Retina (tissue), 1 donor: ENCODE results near the gene ZNF491.
A peak's percentile ranks its signal among the peaks of the same experiment; 100 is the strongest.
"Not testable (repeated sequence)": the region's sequence is repeated elsewhere in the genome, so short reads cannot be mapped to it uniquely, and the experiment has no call there.

ENCODE experiments used
- DNase-seq: peaks from one replicate; pipeline ENCODE4 v3.0.0-alpha.2; 2016

Gene ZNF491

DNA sequence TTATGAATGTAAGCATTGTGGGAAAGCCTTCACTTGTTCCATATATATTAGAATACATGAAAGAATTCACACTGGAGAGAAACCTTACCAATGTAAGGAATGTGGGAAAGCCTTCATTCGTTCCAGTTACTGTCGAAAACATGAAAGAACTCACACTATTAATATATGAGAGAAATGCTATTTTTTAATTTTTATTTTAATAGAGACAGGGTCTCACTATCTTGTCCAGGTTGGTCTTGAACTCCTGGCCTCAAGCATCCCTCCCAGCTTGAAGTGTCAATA lies 8.7 kb downstream of the ZNF491 start:
- no peak for DNase-seq

DNA sequence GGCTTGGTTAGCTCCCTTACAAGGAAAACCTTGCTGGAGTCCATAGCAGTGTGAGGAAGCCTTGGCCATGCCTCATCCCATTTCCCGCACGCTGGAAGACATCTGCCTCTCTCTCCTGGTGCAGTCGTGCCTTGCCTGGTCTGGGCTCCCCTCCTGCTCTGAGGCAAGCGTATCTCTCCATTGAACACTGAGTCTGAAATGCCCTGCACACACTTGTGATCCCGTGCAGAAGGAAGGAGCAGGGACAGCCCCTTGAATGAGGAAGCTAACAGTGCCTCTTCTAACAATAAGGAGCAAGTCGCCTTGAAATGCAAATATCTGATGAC lies 15.3 kb downstream of the ZNF491 start:
- no peak for DNase-seq

- DNase-seq, result peak; percentile 94
Measured at GRCh38 chr19:11814029-11814699, 15.8 kb downstream of the ZNF491 start, which contains the start of gene ZNF440. Gene ZNF440, plus strand, starts transcription at chr19:11814273. Its CDS starts 175 bp downstream, at chr19:11814448.

DNA sequence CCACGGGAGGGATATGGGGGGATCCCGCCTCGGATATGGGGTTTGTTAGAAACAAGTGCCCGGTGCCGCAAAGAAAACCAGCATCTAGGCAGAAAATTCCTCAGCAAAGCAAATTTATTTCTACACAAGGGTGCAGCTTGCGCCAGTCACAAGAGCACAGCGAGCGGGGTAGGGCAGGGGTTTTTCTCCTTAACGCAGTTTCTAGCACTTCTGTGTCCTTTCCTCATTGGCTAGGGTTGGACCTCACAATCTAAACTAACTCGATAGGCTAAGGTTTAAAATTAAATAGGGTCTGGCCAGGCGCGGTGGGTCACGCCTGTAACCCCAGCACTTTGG lies 16.3 kb downstream of the ZNF491 start:
- no peak for DNase-seq

DNA sequence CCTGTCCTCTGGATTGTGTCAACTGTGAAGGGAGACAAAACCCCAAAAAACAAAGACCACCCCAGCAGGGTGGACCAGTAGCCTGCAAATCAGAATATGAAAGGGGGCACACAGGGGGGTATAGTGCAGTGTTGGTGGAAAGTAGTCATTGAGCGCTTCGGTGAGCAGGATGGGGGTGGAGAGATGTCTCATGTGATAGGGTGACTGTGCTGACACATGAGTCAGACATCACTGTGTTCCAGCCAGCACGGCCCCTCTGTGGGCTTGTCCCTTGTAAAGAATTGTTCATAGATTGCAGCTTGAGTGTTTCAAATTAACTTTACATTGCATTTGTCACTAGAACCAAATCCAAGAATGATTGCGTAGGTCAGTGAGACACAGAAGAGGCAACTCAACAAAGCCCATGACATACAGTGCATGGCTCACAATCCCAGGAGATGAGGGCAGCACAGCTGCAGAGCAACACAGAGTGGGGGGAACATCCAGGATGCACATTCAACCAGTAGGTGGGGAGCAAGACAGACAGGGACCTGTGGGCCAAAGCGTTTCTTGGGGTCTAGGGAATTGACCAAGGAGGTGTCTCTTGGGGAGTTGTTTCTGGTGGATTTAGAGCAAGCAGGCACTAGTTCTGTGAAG lies 23.3 kb downstream of the ZNF491 start:
- no peak for DNase-seq

GRCh38 chr19:11828957-11829876 lies 30.9 kb downstream of the ZNF491 start:
- not testable (repeated sequence) for DNase-seq

GRCh38 chr19:11832253-11832912 lies 34.1 kb downstream of the ZNF491 start:
- no peak for DNase-seq

GRCh38 chr19:11833541-11833940 lies 35.2 kb downstream of the ZNF491 start:
- DNase-seq, result no peak

GRCh38 chr19:11835626-11836066 lies 37.3 kb downstream of the ZNF491 start:
- DNase-seq, result not testable (repeated sequence)

GRCh38 chr19:11843722-11844121 lies 45.4 kb downstream of the ZNF491 start:
- no peak for DNase-seq

DNA sequence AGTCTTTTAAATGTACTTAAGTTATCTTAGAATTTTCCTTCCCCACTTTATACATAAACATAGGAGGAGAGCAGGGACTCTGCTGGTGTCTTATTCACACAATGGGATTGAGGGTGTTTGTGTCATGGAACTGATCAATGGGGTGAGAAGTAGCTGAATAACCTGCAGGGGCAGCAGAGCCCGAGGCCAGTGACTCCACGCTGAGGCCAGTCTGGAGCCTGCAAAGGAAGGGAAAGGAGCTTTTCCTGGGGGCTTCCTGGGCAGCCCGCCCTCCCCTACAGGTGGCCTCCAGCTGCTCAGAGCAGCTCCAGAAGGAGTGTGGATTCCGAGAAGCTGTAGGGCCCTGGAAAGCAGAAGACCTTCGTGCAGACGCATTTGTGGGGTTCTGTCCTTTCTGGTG lies 49.3 kb downstream of the ZNF491 start:
- peak; percentile 42 for DNase-seq

- no peak for DNase-seq
Measured at GRCh38 chr19:11848200-11848593, 49.9 kb downstream of the ZNF491 start.

DNA sequence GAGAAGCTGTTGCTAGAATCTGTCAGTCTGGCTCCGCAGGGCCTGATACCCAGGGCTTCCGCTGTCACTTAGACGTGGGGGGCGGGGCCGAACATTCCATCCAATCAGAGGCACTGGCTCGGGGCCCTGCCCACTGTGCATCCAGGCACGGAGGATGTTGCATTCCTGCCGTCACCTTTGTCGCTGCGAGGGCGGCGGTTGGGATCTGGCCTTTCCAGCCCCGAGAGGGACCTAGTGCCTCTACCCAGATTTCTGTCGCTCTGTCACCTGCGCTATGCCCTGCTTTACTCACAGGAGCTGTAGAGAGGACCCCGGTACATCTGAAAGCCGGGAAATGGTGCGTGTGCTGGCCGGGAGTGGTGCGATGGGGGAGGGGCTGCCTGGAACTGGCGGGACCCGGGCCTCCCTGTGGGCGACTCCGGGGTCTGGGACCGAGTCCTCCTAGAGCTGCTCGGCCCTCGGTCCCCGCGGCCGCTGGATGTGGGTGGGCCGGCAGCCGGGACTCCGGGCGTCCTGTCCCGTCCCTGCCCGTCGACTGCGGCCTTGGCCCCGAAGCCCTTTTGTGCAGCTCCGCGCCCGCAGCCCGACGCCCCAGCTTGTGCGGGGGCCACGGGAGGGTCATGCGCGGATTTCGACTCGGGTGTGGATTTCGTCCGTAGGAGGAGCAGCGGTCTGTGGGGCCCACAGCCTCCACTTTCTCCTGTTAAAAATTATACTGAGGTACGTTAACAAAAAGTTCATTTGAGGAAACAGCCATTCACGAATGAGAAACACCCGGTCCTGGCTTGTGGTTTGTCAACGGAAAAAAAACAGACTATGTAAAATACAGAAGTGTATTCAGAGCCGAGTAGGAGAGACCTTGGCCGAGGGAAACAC lies 50.5 kb downstream of the ZNF491 start, which contains the start of gene ZNF439:
Gene ZNF439, plus strand, starts transcription at position 133 of the 876 bp plus-strand sequence. Its CDS starts 142 bp downstream, at position 275.
- peak; percentile 95 for DNase-seq

- not testable (repeated sequence) for DNase-seq
Measured at GRCh38 chr19:11850289-11850688, 52.0 kb downstream of the ZNF491 start.

GRCh38 chr19:11853358-11853757 lies 55.0 kb downstream of the ZNF491 start:
- no peak for DNase-seq

GRCh38 chr19:11856596-11857250 lies 58.4 kb downstream of the ZNF491 start:
- no peak for DNase-seq
